GM23338 (cell line): Measurements from ENCODE around the gene KRTAP20-1. TPM values are rescaled to one million over a fixed set of nuclear protein-coding genes. Genes with fewer than 3 reads are reported as not detected.

ENCODE experiments used
- ATAC-seq: fragments of 200-7000 bp; cut with Tn5 transposase; 3 replicates; pipeline ENCODE4 v1.9.1; 2020
- DNase-seq: peaks from one replicate; pipeline ENCODE4 v3.0.0-alpha.2; 2015; ENCODE audit warnings: low spot score
- H2AFZ ChIP-seq: fragments of 200-600 bp; sonication (generic); 2 replicates; pipeline ENCODE4 v1.8.0; 2016; ENCODE audit warnings: antibody characterized with exemption, mild to moderate bottlenecking, moderate library complexity
- H3F3A ChIP-seq: fragments of 200-600 bp; sonication (generic); replicated peaks from 2 replicates; pipeline ENCODE4 v1.8.0; 2017; ENCODE audit warnings: antibody characterized with exemption, mixed run types, low read depth
- H3K27ac ChIP-seq: fragments of 200-600 bp; sonication (generic); 2 replicates; pipeline ENCODE4 v1.6.1; 2016; ENCODE audit warnings: low read depth
- H3K27me3 ChIP-seq: fragments of 200-600 bp; sonication (generic); 2 replicates; pipeline ENCODE4 v1.8.0; 2016; ENCODE audit warnings: mild to moderate bottlenecking, mixed run types, moderate library complexity; ENCODE audit not compliant: insufficient read depth
- H3K36me3 ChIP-seq: fragments of 200-600 bp; sonication (generic); 2 replicates; pipeline ENCODE4 v1.8.0; 2016; ENCODE audit warnings: mild to moderate bottlenecking; ENCODE audit not compliant: insufficient read depth
- H3K4me1 ChIP-seq: fragments of 200-600 bp; sonication (generic); 2 replicates; pipeline ENCODE4 v1.8.0; 2016; ENCODE audit warnings: mild to moderate bottlenecking, moderate library complexity; ENCODE audit not compliant: insufficient read depth
- H3K4me2 ChIP-seq: fragments of 200-600 bp; sonication (generic); 2 replicates; pipeline ENCODE4 v1.7.1; 2017; ENCODE audit warnings: mixed run types
- H3K4me3 ChIP-seq: fragments of 200-600 bp; sonication (generic); 2 replicates; pipeline ENCODE4 v1.6.1; 2016; ENCODE audit warnings: mixed run types
- H3K79me2 ChIP-seq: fragments of 200-600 bp; sonication (generic); replicated peaks from 2 replicates; pipeline ENCODE4 v1.8.0; 2017; ENCODE audit warnings: mild to moderate bottlenecking; ENCODE audit not compliant: insufficient read depth
- H3K9me2 ChIP-seq: fragments of 200-600 bp; sonication (generic); 2 replicates; pipeline ENCODE4 v1.8.0; 2017; ENCODE audit not compliant: insufficient read depth
- H4K20me1 ChIP-seq: fragments of 200-600 bp; sonication (generic); replicated peaks from 2 replicates; pipeline ENCODE4 v1.8.0; 2017; ENCODE audit warnings: mild to moderate bottlenecking; ENCODE audit not compliant: insufficient read depth
- H3K27ac Mint-ChIP-seq: 2 replicates; pipeline ENCODE4 v1.8.0; 2020; ENCODE audit warnings: inconsistent platforms, mild to moderate bottlenecking, moderate library complexity, mixed read lengths
- H3K27me3 Mint-ChIP-seq: 3 replicates; pipeline ENCODE4 v1.8.0; 2022; ENCODE audit warnings: low read depth, mild to moderate bottlenecking, moderate library complexity, mixed read lengths, inconsistent platforms; ENCODE audit not compliant: insufficient read depth, poor library complexity
- H3K36me3 Mint-ChIP-seq: 3 replicates; pipeline ENCODE4 v1.8.0; 2021; ENCODE audit warnings: low read depth, mild to moderate bottlenecking, inconsistent platforms, moderate library complexity, mixed read lengths
- H3K4me1 Mint-ChIP-seq: 3 replicates; pipeline ENCODE4 v1.8.0; 2020; ENCODE audit warnings: mild to moderate bottlenecking, inconsistent platforms, mixed read lengths
- H3K4me3 Mint-ChIP-seq: 3 replicates; pipeline ENCODE4 v1.8.0; 2021; ENCODE audit warnings: moderate library complexity, mild to moderate bottlenecking, inconsistent platforms, mixed read lengths
- H3K9me3 Mint-ChIP-seq: 3 replicates; pipeline ENCODE4 v1.8.0; 2020; ENCODE audit warnings: moderate library complexity, mild to moderate bottlenecking, inconsistent platforms, mixed read lengths
- CREB1 ChIP-seq: fragments of 250-450 bp; sonication (Bioruptor Pico); IDR thresholded peaks from 2 replicates; pipeline ENCODE4 v1.5.0; 2020; ENCODE audit warnings: low read depth, mild to moderate bottlenecking, moderate library complexity
- ETS1 ChIP-seq: IDR thresholded peaks from 2 replicates; pipeline ENCODE4 v1.6.1; 2016; ENCODE audit warnings: antibody characterized with exemption
- EZH2 ChIP-seq: fragments of 200-600 bp; sonication (generic); IDR thresholded peaks from one replicate; pipeline ENCODE4 v1.8.0; 2017; ENCODE audit warnings: antibody characterized with exemption, mild to moderate bottlenecking, low read depth; ENCODE audit not compliant: unreplicated experiment
- EZH2phosphoT487 ChIP-seq: fragments of 200-600 bp; sonication (generic); IDR thresholded peaks from one replicate; pipeline ENCODE4 v1.8.1; 2018; ENCODE audit warnings: antibody characterized with exemption; ENCODE audit not compliant: unreplicated experiment
- JUNB ChIP-seq: IDR thresholded peaks from one replicate; pipeline ENCODE4 v1.6.1; 2016; ENCODE audit warnings: antibody characterized with exemption; ENCODE audit not compliant: unreplicated experiment
- NANOG ChIP-seq: IDR thresholded peaks from 2 replicates; pipeline ENCODE4 v1.6.1; 2016; ENCODE audit warnings: antibody characterized with exemption, borderline replicate concordance
- POLR2AphosphoS5 ChIP-seq: IDR thresholded peaks from 2 replicates; pipeline ENCODE4 v1.6.1; 2016; ENCODE audit warnings: antibody characterized with exemption, low read depth
- REST ChIP-seq: IDR thresholded peaks from one replicate; pipeline ENCODE4 v1.6.1; 2018; ENCODE audit warnings: antibody characterized with exemption; ENCODE audit not compliant: unreplicated experiment
- STAT1 ChIP-seq: IDR thresholded peaks from one replicate; pipeline ENCODE4 v1.6.1; 2016; ENCODE audit warnings: antibody characterized with exemption; ENCODE audit not compliant: unreplicated experiment
- ZNF114 ChIP-seq: fragments of 250-450 bp; sonication (Bioruptor Pico); IDR thresholded peaks from 2 replicates; pipeline ENCODE4 v1.5.0; 2020; ENCODE audit warnings: mild to moderate bottlenecking, moderate library complexity
- ZNF331 ChIP-seq: fragments of 250-450 bp; sonication (Bioruptor Pico); IDR thresholded peaks from 2 replicates; pipeline ENCODE4 v1.5.0; 2020; ENCODE audit warnings: low read depth, mild to moderate bottlenecking, moderate library complexity
- polyA plus RNA-seq: library from polyadenylated mRNA; unstranded; fragments of >200 nt; fragmentation: Nextera tagmentation; extraction: Ambion mirVana; gene quantifications from 2 replicates; pipeline ENCODE4 v1.2.1, GENCODE V29; 2016
- total RNA-seq: library from RNA; depleted of rRNA; stranded (reverse); fragments of >200 nt; shearing (Covaris generic); gene quantifications from 2 replicates; pipeline ENCODE4 v1.2.3, GENCODE V29; 2014
- TF ChIP-seq, protein P1 (sequence below), 2 experiments: fragments of 200-600 bp in 1 of 2; sonication (generic) in 1 of 2; conservative IDR thresholded peaks; 2 replicates each; pipeline versions ENCODE4 v1.5.1 to v1.6.1; 2016 to 2017; ENCODE audit warnings: antibody characterized with exemption in 2 of 2, low read depth in 2 of 2, mild to moderate bottlenecking in 2 of 2, moderate library complexity in 1 of 2

The KRTAP20-1 gene
- total and polyA plus RNA-seq, 2 experiments from 2014 or later, result not detected

DNA sequence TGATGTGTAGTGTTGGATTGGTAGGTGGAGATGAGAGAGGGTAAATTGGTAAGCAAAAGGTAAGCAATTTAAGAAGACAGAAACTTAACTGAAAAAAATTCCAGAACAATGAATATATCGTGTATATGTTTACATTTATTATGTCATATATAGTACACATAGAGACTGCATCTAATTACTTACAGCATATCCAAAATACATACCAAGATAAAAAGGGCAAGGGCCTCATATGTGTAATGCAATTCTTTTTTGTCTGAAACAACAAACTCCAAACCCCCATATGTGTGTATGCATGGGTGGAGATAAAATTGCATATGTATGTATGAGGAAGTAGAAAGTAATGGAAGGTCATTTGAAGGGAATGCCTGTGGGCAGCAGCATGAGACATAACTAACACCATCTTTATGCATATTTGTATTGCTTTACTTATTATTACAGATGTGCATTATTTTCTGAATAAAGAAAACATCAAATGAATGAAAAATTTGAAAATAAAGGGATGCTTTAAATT lies 30.7 kb downstream of the KRTAP20-1 start:
- no peaks in the 10 kb centered on the region for H3K9me2 ChIP-seq
- H3K4me1 ChIP-seq, result no peaks in the 10 kb centered on the region
- H3K4me1 Mint-ChIP-seq, result no peaks in the 10 kb centered on the region
- DNase-seq (no peak), ATAC-seq (no peak)
- H3K4me3 Mint-ChIP-seq, result no peak overlapping the region
- H3K4me3 ChIP-seq, result no peak overlapping the region
- no peaks in the 10 kb centered on the region for H3K36me3 Mint-ChIP-seq
- H3K4me2 ChIP-seq, result no peak overlapping the region
- no peaks in the 10 kb centered on the region for H3K36me3 ChIP-seq
- H3K27me3 ChIP-seq, result no peaks in the 10 kb centered on the region
- H4K20me1 ChIP-seq, result no peaks in the 10 kb centered on the region
- H3K9me3 Mint-ChIP-seq, result no peaks in the 10 kb centered on the region
- TF ChIP-seq CREB1, result no peak
- TF ChIP-seq ZNF331 (CRISPR knock-in tag), result no peak
- no peak for TF ChIP-seq STAT1
- no peak for TF ChIP-seq EZH2phosphoT487
- no peak for TF ChIP-seq JUNB
- no peak for TF ChIP-seq ETS1
- no peak for TF ChIP-seq ZNF114
- no peak for TF ChIP-seq NANOG
- no peak for TF ChIP-seq POLR2AphosphoS5
- TF ChIP-seq, protein P1, sequence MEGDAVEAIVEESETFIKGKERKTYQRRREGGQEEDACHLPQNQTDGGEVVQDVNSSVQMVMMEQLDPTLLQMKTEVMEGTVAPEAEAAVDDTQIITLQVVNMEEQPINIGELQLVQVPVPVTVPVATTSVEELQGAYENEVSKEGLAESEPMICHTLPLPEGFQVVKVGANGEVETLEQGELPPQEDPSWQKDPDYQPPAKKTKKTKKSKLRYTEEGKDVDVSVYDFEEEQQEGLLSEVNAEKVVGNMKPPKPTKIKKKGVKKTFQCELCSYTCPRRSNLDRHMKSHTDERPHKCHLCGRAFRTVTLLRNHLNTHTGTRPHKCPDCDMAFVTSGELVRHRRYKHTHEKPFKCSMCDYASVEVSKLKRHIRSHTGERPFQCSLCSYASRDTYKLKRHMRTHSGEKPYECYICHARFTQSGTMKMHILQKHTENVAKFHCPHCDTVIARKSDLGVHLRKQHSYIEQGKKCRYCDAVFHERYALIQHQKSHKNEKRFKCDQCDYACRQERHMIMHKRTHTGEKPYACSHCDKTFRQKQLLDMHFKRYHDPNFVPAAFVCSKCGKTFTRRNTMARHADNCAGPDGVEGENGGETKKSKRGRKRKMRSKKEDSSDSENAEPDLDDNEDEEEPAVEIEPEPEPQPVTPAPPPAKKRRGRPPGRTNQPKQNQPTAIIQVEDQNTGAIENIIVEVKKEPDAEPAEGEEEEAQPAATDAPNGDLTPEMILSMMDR (conservative IDR thresholded peaks at IDR 0.05; ENCODE audit: low read depth in 2 of 2), result no peak
- no peak for TF ChIP-seq EZH2
- TF ChIP-seq REST, result no peak
- H3K27me3 Mint-ChIP-seq, result no peaks in the 10 kb centered on the region
- H3K27ac ChIP-seq, result no peak overlapping the region
- no peaks in the 10 kb centered on the region for H3F3A ChIP-seq
- no peaks in the 10 kb centered on the region for H3K79me2 ChIP-seq
- no peak overlapping the region for H2AFZ ChIP-seq
- no peak overlapping the region for H3K27ac Mint-ChIP-seq
